GM20000 (cell line): ENCODE measurements around the gene TEX48.

Experiments used
- DNase-seq: peaks from one replicate; pipeline ENCODE4 v3.0.0; 2012; ENCODE audit warnings: low spot score
- CTCF ChIP-seq: IDR thresholded peaks from 2 replicates; pipeline ENCODE4 v1.5.1; 2012; ENCODE audit warnings: mild to moderate bottlenecking, control low read depth; ENCODE audit errors: extremely low read depth, missing control alignments

The TEX48 gene

GRCh38 chr9:114666851-114667250, 15.1 kb downstream of the TEX48 start:
- TF ChIP-seq CTCF: no peak
- DNase-seq: peak; percentile 44

- TF ChIP-seq CTCF: no peak
- DNase-seq: no peak
Observed at GRCh38 chr9:114666401-114666800, 15.6 kb downstream of the TEX48 start.

- TF ChIP-seq CTCF: no peak
- DNase-seq: no peak
Observed at GRCh38 chr9:114664181-114664580, 17.8 kb downstream of the TEX48 start.

GRCh38 chr9:114662081-114662989, 19.7 kb downstream of the TEX48 start:
- peak; percentile 73 for DNase-seq
- peak; percentile 79 for TF ChIP-seq CTCF

- TF ChIP-seq CTCF: no peak
- DNase-seq: no peak
Observed at GRCh38 chr9:114657705-114658104, 24.3 kb downstream of the TEX48 start, which contains the start of gene TEX53. TEX53 (minus strand) TSS chr9:114657805; CDS start chr9:114657774, 31 bp downstream.

GRCh38 chr9:114656301-114656700, 25.7 kb downstream of the TEX48 start:
- TF ChIP-seq CTCF: no peak
- DNase-seq: no peak

- no peak for TF ChIP-seq CTCF
- no peak for DNase-seq
Observed at GRCh38 chr9:114655689-114656088, 26.3 kb downstream of the TEX48 start.
